MV-4-11 (cell line): ENCODE results near the gene NNAT.
"Not testable (repeated sequence)": the region's sequence is repeated elsewhere in the genome, so short reads cannot be mapped to it uniquely, and the experiment has no call there.

Experiments used
- DNase-seq: peaks from one replicate; lab custom pipeline; 2025; lab: John Stamatoyannopoulos, UW

The NNAT gene

DNA sequence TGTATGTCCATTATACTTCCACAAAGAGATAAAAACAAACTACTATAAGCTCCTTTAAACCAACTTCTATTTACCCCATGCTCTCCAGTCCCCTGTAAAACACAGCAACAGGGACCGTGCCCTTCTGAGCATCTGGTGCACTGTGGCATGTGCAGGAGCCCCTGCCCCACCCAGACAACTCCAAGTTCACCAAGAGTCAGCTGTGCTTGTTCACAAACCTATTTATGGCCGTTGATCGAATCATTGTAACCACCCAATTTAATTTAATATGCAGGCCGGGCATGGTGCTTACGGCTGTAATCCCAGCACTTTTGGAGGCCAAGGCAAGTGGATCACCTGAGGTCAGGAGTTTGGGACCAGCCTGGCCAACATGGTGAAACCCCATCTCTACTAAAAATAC lies 20.3 kb downstream of the NNAT start:
- no peak for DNase-seq

DNA sequence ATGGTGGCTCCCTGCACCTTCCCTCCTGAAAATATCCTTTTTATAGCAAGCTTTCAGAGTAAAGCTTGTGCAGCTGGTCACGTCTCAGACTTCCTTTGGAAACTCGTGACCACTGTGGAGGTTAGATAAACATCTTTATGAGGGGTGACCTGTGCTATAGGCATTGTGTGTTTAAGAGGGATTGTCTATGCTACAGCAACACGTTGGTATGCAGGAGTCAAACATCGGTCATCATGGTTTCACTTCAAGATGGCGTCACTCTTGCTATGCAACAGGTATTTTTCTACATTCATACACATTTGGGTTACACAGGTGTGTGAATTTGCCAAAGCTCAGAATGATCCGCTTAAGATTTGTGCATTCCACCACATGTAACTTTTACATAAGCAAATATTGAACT lies 21.2 kb downstream of the NNAT start:
- DNase-seq = no peak

DNA sequence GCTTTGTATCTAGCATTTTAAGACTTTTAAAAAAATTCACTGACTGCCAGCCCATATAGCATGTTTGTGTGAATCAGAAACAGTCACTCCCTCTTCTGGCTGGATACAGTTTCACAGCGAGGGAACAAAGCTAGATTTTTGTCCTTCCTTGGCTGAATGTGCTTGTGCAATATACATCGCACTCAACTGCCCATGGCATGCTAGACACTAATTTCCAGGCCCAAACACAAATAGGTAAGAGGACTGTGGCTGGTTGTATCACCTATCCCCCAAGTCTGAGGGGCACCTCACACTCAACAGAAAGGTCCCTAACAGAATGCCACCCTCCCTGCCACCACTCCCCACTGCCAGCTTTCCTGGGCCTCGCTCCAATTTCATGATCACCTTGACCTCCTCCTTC lies 22.8 kb downstream of the NNAT start:
- DNase-seq = peak; percentile 14

- DNase-seq = no peak
Measured at GRCh38 chr20:37544386-37544785, 23.3 kb downstream of the NNAT start.

- DNase-seq = no peak
Measured at GRCh38 chr20:37545516-37545915, 24.5 kb downstream of the NNAT start.

- no peak for DNase-seq
Measured at GRCh38 chr20:37547912-37548311, 26.9 kb downstream of the NNAT start.

- not testable (repeated sequence) for DNase-seq
Measured at GRCh38 chr20:37550101-37550920, 29.3 kb downstream of the NNAT start.

DNA sequence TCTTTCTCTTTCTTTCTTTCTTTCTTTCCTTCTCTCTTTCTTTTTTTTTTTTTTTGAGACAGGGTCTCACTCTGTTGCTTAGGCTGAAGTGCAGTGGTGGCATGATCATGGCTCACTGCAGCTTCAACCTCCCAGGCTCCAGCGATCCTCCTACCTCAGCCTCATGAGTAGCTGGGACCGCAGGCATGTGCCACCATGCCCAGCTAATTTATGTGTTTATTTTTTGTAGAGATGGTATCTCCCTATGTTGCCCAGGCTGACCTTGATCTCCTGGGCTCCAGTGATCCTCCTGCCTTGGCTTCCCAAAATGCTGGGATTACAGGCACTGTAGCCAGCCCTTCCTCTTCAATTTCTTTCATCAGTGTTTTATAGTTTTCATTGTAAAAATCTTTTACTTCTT lies 30.6 kb downstream of the NNAT start:
- DNase-seq = not testable (repeated sequence)

DNA sequence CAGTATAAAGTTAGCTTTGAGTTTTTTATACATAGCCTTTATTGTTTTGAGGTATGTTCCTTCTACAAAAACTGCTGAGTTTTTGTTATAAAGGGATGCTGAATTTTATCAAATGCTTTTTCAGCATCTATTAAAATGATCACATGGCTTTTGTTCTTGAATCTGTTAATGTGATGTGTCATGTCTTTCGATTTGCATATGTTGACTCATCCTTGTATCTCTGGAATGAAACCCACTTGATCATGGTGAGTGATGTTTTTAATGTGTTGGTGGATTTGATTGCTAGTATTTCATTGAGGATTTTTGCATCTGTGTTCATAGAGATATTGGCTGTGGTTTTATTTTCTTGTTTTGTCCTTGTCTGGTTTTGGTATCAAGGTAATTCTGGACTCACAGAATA lies 31.4 kb downstream of the NNAT start:
- DNase-seq = no peak

DNA sequence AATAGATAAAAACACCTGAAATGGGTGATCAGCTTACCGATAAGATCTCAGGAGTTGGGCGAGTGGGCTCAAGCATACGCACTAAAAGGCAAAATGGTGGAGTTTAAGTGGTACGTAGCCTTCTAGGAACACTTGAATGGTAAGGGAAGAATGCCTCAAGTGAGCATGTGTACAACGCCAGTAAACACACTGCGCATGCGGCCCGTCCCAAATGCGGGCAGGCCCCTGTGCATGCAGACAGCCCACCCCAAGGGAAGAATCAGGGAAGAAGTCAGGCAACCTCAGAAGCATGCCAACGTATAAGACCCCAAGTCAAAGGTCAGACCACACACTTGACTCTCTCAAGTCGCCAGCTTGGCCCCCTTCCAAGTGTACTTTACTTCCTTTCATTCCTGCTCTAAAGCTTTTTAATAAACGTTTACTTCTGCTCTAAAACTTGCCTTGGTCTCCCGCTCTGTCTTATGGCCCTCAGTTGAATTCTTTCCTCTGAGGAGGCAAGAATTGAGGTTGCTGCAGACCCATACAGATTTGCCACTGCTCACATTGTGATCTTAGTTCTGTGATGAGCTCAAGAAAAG lies 33.8 kb downstream of the NNAT start:
- not testable (repeated sequence) for DNase-seq

DNA sequence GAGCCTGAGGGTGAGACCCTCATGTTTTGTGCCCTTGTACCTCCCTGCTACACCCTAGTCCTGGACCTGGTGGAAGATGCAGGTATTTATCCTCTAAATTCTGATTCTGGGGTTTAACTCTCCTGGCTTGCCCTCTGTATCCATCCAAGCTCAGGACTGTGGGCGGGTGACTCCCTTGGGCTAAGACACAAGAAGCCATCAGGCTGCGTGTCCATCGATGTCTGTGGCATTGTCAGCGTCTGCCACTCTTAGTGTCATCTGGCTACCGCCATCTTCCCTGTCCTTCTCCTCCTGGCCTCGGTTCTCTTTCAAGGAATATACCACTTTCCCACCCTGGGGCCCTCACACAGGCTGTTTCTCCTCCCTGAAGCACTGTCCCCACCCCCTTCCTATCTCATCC lies 35.5 kb downstream of the NNAT start:
- DNase-seq = no peak

DNA sequence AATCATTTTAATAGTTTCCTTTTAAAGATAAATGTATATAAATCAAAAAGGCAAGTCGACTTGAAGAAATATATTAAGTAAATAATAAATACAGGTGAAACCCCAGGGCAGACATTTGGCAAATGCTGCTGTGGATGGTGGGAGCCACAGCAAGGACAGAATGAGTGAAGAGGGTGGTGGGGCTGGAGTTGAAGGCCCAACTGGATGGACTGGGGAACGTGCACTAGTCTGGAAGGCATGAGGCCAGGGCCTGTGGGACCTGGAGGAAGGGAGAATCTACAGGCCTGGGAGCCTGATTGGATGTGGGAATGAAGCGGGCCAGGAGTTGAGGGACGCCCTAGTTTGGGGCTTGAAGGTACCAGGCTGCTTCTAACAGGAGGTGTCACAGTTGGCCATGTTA lies 37.3 kb downstream of the NNAT start:
- DNase-seq = no peak

- no peak for DNase-seq
Measured at GRCh38 chr20:37558779-37559178, 37.7 kb downstream of the NNAT start.

DNA sequence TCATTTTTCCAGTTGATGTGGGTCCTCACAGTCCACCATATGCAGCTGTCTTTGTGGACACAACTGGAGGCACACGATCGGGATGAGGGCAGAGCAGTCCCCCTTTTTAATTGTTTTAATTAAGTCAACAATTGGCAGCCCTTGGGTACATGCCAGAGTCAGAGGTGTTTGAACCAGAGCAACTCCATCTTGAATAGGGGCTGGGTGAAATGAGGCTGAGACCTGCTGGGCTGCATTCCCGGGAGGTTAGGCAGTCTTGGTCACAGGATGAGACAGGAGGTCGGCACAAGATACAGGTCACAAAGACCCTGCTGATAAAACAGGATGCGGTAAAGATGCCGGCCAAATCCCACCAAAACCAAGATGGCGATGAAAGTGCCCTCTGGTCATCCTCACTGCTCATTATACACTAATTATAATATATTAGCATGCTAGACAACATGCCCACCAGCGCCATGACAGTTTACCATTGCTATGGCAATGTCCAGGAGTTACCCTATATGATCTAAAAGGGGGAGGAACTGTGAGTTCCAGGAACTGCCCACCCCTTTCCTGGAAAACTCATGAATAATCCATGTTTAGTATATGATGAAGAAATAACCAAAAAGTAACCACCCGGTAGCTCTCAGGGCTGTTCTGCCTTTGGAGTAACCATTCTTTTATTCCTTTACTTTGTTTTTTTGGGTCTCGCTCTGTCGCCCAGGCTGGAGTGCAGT lies 38.4 kb downstream of the NNAT start:
- peak; percentile 68 for DNase-seq

- DNase-seq = no peak
Measured at GRCh38 chr20:37560629-37561028, 39.6 kb downstream of the NNAT start.

DNA sequence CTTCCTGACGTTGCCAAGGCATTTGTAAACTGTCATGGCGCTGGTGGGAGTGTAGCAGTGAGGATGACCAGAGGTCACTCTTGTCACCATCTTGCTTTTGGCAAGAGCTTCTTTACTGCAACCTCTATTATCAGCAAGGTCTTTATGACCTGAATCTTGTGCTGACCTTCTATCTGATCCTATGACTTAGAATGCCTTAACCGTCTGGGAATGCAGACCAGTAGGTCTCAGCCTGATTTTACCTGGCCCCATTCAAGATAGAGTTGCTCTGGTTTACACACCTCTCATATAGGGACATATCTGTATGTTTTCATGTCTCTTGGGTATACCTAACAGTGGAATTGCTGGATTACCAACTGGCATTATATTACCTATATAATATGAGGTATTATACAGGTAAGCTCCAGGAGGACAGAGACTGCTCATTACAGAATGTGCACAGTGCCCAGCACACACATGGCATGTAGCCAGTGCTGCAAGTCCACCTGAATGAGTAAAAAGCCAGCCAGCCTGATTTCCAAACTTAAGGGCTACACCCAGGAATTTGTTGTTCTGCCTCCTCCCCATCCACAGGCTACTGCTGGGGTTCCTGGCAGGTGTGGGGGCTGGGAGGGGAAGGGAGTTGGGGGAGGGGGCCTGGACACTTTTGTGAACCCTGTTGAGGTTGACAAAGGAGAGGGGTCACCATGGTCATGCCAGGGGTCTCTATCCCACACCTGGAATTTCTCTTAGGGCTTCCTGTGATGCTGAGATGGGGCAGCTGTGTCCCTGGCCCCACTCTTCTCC lies 41.8 kb downstream of the NNAT start:
- DNase-seq = no peak

GRCh38 chr20:37564016-37564387 lies 43.0 kb downstream of the NNAT start:
- DNase-seq = no peak

- DNase-seq = no peak
Measured at GRCh38 chr20:37564388-37565133, 43.5 kb downstream of the NNAT start.

DNA sequence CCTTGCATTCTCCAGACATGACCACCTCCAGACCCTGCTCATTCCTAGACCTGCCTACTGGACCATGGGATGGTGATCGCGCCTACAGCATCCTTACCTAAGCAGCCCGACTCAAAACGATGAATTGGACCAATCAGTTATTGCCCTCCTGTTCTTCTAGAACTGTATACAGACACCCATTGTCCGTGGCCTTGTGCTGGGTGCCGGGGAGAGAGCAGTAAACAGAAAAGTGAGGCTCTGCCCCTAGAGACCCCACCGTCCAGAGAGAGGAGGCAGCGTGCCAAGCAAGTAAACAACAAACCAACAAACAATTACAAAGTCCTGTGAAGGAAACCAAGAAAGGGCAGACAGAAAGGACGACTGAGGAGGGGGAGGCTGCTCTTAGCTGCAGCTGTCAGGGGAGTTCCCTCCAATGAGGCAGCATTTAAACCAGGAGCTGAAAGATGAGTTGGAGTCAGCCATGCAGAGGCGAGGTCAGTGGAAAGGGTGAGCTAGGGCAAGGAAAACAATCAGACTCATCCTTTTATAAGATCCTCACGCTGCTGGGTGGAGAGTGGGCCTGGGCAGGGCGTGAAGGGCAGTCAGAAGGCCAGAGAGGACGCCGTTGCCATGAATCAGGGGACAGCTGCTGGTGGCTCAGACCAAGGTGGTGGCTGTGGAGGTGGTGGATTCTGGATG lies 44.2 kb downstream of the NNAT start:
- DNase-seq = no peak

GRCh38 chr20:37566590-37567330 lies 45.7 kb downstream of the NNAT start:
- no peak for DNase-seq

DNA sequence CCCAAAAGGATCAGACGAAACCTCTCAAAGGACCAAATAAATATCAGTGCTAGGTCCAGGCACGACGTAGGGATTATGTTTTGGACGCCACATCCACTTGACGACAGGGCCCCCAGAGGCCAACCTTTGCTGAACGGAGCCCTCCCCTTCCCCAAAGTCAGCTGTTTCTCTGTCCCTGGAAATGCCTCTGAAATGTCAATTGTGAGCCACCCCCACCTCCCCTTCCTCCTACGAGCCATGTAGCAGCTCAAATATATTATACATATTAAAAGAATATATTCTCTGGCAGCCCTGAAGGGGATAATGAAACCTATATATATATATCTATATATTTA lies 46.2 kb downstream of the NNAT start:
- no peak for DNase-seq
